ENCODE results near the gene KCTD14. TPM values are rescaled to one million over a fixed set of nuclear protein-coding genes. Genes with fewer than 3 reads are reported as not detected.

KCTD14 gene
- total RNA-seq, 2 experiments from 2014 or later: not detected

DNA sequence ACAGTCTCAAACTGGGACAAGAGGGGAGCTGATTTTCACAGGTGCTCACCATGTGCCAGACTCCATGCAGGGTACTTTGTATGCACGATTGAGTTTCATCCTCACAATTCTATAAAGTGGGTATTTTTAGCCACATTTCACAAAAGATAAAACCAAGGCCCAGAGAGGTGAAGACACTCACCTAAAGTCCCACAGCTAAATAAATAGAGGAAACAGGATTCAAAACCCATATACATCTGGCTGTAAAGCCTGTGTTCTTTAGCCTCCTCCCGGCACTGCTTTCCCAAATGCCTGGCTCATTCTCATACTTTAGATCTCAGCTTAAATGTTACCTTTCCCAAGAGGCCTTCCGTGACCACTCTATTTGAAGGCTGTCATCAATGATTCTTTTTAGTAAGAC lies 13.2 kb upstream of the KCTD14 start:
- H3K9me3 ChIP-seq (ENCODE audit: low read length): no peaks in the 10 kb centered on the region
- H3K9me2 ChIP-seq (ENCODE audit: insufficient read depth, low read length): no peaks in the 10 kb centered on the region
- no peaks in the 10 kb centered on the region for H3K36me3 ChIP-seq (ENCODE audit: insufficient read depth, low read length)
- no peak for DNase-seq (ENCODE audit: low spot score)
- H3K4me3 ChIP-seq (ENCODE audit: low read depth, low read length, poor library complexity, severe bottlenecking): no peak overlapping the region
- no peaks in the 10 kb centered on the region for H3K4me1 ChIP-seq (ENCODE audit: insufficient read depth, low read length, poor library complexity, severe bottlenecking)
- TF ChIP-seq EZH2phosphoT487 (IDR thresholded peaks at IDR 0.05; ENCODE audit: borderline replicate concordance, low read depth, low read length): no peak
- TF ChIP-seq, protein P1, sequence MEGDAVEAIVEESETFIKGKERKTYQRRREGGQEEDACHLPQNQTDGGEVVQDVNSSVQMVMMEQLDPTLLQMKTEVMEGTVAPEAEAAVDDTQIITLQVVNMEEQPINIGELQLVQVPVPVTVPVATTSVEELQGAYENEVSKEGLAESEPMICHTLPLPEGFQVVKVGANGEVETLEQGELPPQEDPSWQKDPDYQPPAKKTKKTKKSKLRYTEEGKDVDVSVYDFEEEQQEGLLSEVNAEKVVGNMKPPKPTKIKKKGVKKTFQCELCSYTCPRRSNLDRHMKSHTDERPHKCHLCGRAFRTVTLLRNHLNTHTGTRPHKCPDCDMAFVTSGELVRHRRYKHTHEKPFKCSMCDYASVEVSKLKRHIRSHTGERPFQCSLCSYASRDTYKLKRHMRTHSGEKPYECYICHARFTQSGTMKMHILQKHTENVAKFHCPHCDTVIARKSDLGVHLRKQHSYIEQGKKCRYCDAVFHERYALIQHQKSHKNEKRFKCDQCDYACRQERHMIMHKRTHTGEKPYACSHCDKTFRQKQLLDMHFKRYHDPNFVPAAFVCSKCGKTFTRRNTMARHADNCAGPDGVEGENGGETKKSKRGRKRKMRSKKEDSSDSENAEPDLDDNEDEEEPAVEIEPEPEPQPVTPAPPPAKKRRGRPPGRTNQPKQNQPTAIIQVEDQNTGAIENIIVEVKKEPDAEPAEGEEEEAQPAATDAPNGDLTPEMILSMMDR (conservative IDR thresholded peaks at IDR 0.05; ENCODE audit: low read length): no peak
- ChIA-PET POLR2A (interaction anchor here (1.0 kb wide), 1 partner anchor 552 kb away, joined by 3 read pairs; no protein-coding TSS in a partner anchor), CTCF (ENCODE audit: unreplicated experiment) (no interaction called here)
- BruUV-seq (replicated peaks): no TSS peak
- H4K20me1 ChIP-seq (ENCODE audit: insufficient read depth, low read length): no peaks in the 10 kb centered on the region
- H3K4me2 ChIP-seq (ENCODE audit: low read length): no peak overlapping the region
- no peaks in the 10 kb centered on the region for H3K79me2 ChIP-seq (ENCODE audit: insufficient read depth, low read depth, low read length)
- intact Hi-C loops (cut with micrococcal nuclease; ENCODE audit: unreplicated experiment): no loop called here
- H3K27ac ChIP-seq (ENCODE audit: low read depth, low read length, poor library complexity, severe bottlenecking): no peak overlapping the region
- no peak overlapping the region for H2AFZ ChIP-seq (ENCODE audit: low read length)

DNA sequence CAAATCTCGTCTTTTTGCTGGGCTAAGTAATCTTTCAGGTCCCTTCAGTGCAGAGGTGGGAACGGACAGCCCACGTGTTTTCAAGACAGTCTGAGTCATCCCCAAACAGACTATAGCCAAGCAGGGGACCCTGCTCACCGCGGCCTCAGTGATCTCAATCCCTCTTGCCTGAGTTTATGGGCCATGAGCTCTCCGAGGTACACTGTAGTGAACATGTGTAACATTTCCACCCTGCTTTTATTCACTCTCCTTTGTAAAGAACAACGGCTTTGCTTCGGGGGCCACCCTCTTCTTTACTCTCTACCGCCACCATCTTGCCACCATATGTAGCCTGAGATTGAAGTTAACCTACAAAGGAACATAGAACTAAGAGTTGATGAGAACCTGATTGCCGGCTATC lies 11.5 kb upstream of the KCTD14 start:
- no peak overlapping the region for H3K4me2 ChIP-seq (ENCODE audit: low read length)
- no peaks in the 10 kb centered on the region for H3K4me1 ChIP-seq (ENCODE audit: insufficient read depth, low read length, poor library complexity, severe bottlenecking)
- no peak overlapping the region for H3K4me3 ChIP-seq (ENCODE audit: low read depth, low read length, poor library complexity, severe bottlenecking)
- H3K79me2 ChIP-seq (ENCODE audit: insufficient read depth, low read depth, low read length): no peaks in the 10 kb centered on the region
- no peak overlapping the region; the same call in 1 of the 2 replicates for H2AFZ ChIP-seq (ENCODE audit: low read length)
- no TSS peak for BruUV-seq (replicated peaks)
- no peak overlapping the region for H3K27ac ChIP-seq (ENCODE audit: low read depth, low read length, poor library complexity, severe bottlenecking)
- TF ChIP-seq, protein P1 (conservative IDR thresholded peaks at IDR 0.05; ENCODE audit: low read length): 0 out of 2 replicates have a peak, but pooled peaks have one; percentile 21
- TF ChIP-seq EZH2phosphoT487 (IDR thresholded peaks at IDR 0.05; ENCODE audit: borderline replicate concordance, low read depth, low read length): no peak
- H3K9me3 ChIP-seq (ENCODE audit: low read length): no peaks in the 10 kb centered on the region
- ChIA-PET POLR2A (interaction anchor here (0.6 to 0.8 kb wide), 2 partner anchors 10 to 1145 kb away, joined by 3 read pairs; no protein-coding TSS in a partner anchor), CTCF (ENCODE audit: unreplicated experiment) (interaction anchor here (0.6 kb wide), 1 partner anchor 892 kb away, joined by 3 read pairs; no protein-coding TSS in a partner anchor)
- H3K9me2 ChIP-seq (ENCODE audit: insufficient read depth, low read length): no peaks in the 10 kb centered on the region
- intact Hi-C loops (cut with micrococcal nuclease; ENCODE audit: unreplicated experiment): no loop called here
- DNase-seq (ENCODE audit: low spot score): no peak
- H3K36me3 ChIP-seq (ENCODE audit: insufficient read depth, low read length): no peaks in the 10 kb centered on the region
- no peaks in the 10 kb centered on the region for H4K20me1 ChIP-seq (ENCODE audit: insufficient read depth, low read length)

DNA sequence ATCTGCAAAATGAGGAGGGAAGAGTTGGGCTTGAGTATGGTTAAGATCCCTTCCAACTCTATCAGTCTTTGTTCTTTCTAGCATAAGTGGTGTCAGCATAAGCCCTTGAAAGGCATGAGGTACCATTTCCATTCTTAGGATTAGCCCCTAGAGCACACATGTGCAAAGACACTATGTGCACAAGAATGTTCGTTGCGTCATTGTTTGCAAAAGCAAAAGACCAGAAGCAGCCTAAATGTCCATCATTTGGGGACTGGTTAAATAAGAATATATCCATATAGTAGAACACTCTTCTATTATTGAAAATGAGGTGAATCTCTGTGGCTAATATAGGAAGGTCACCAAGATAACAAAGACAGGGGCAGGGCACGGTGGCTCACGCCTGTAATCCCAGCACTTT lies 10.0 kb upstream of the KCTD14 start:
- no peak for DNase-seq (ENCODE audit: low spot score)
- POLR2A ChIA-PET: interaction anchor here (0.6 to 0.7 kb wide), 2 partner anchors 21 to 265 kb away, joined by 3 read pairs; no protein-coding TSS in a partner anchor
- Histone ChIP-seq H3K79me2 (ENCODE audit: insufficient read depth, low read depth, low read length) (no peaks in the 10 kb centered on the region), H3K9me3 (ENCODE audit: low read length) (no peaks in the 10 kb centered on the region), H2AFZ (ENCODE audit: low read length) (no peak overlapping the region), H3K4me3 (ENCODE audit: low read depth, low read length, poor library complexity, severe bottlenecking) (no peak overlapping the region), H3K36me3 (ENCODE audit: insufficient read depth, low read length) (no peaks in the 10 kb centered on the region), H3K9me2 (ENCODE audit: insufficient read depth, low read length) (no peaks in the 10 kb centered on the region), H3K4me2 (ENCODE audit: low read length) (no peak overlapping the region), H4K20me1 (ENCODE audit: insufficient read depth, low read length) (no peaks in the 10 kb centered on the region), H3K4me1 (ENCODE audit: insufficient read depth, low read length, poor library complexity, severe bottlenecking) (no peaks in the 10 kb centered on the region), H3K27ac (ENCODE audit: low read depth, low read length, poor library complexity, severe bottlenecking) (no peak overlapping the region)
- intact Hi-C loops (cut with micrococcal nuclease; ENCODE audit: unreplicated experiment): no loop called here
- CTCF ChIA-PET (ENCODE audit: unreplicated experiment): interaction anchor here (0.6 kb wide), 1 partner anchor 12 kb away, joined by 3 read pairs; no protein-coding TSS in a partner anchor
- no TSS peak for BruUV-seq (replicated peaks)
- TF ChIP-seq EZH2phosphoT487 (IDR thresholded peaks at IDR 0.05; ENCODE audit: borderline replicate concordance, low read depth, low read length): no peak
- TF ChIP-seq, protein P1 (conservative IDR thresholded peaks at IDR 0.05; ENCODE audit: low read length): no peak

Measured in OCI-LY7 (cell line).